Karpas-422 (cell line): ENCODE data around the gene TIMM17B. TPM values are rescaled to one million over a fixed set of nuclear protein-coding genes. Genes with fewer than 3 reads are reported as not detected.
A peak's percentile ranks its signal among the peaks of the same experiment; 100 is the strongest.

Source experiments
- DNase-seq: peaks from one replicate; pipeline ENCODE4 v3.0.0-alpha.2; 2015
- H2AFZ ChIP-seq: fragments of 200-600 bp; sonication (generic); 2 replicates; pipeline ENCODE4 v1.6.1; 2014; ENCODE audit warnings: antibody characterized with exemption, low read length, mixed read lengths
- H3K27ac ChIP-seq: fragments of 200-600 bp; sonication (generic); 2 replicates; pipeline ENCODE4 v1.5.1; 2014; ENCODE audit warnings: mild to moderate bottlenecking, low read length, moderate library complexity
- H3K27me3 ChIP-seq: fragments of 200-600 bp; sonication (generic); 2 replicates; pipeline ENCODE4 v1.6.1; 2014; ENCODE audit warnings: low read length, mixed read lengths
- H3K36me3 ChIP-seq: fragments of 200-600 bp; sonication (generic); 2 replicates; pipeline ENCODE4 v1.6.1; 2014; ENCODE audit warnings: low read length, mixed read lengths; ENCODE audit not compliant: insufficient read depth
- H3K4me1 ChIP-seq: fragments of 200-600 bp; sonication (generic); 2 replicates; pipeline ENCODE4 v1.6.1; 2014; ENCODE audit warnings: mild to moderate bottlenecking, low read length, mixed read lengths
- H3K4me2 ChIP-seq: fragments of 200-600 bp; sonication (generic); 2 replicates; pipeline ENCODE4 v1.6.1; 2014; ENCODE audit warnings: low read length, low read depth, mild to moderate bottlenecking; ENCODE audit not compliant: poor library complexity, severe bottlenecking
- H3K4me3 ChIP-seq: fragments of 200-600 bp; sonication (generic); 2 replicates; pipeline ENCODE4 v1.5.1; 2014; ENCODE audit warnings: mild to moderate bottlenecking, antibody characterized with exemption, low read length, mixed read lengths
- H3K79me2 ChIP-seq: fragments of 200-600 bp; sonication (generic); 2 replicates; pipeline ENCODE4 v1.6.1; 2014; ENCODE audit warnings: mild to moderate bottlenecking, low read length, mixed read lengths
- H3K9ac ChIP-seq: fragments of 200-600 bp; sonication (generic); 2 replicates; pipeline ENCODE4 v1.6.0; 2014; ENCODE audit warnings: low read length
- H3K9me2 ChIP-seq: fragments of 200-600 bp; sonication (generic), shearing (Covaris generic); replicated peaks from 2 replicates; pipeline ENCODE4 v1.6.0; 2014; ENCODE audit warnings: mild to moderate bottlenecking, low read length, moderate library complexity; ENCODE audit not compliant: insufficient read depth
- H3K9me3 ChIP-seq: fragments of 300-700, 200-600 bp; sonication (generic); 2 replicates; pipeline ENCODE4 v1.6.1; 2014; ENCODE audit warnings: low read length, mixed read lengths
- H4K20me1 ChIP-seq: fragments of 200-600 bp; sonication (generic); 2 replicates; pipeline ENCODE4 v1.6.1; 2014; ENCODE audit warnings: mild to moderate bottlenecking, antibody characterized with exemption, low read length, low read depth; ENCODE audit not compliant: insufficient read depth
- total RNA-seq: library from RNA; depleted of rRNA; stranded (reverse); fragments of >200 nt; shearing (Covaris generic); gene quantifications from 2 replicates; pipeline ENCODE4 v1.2.3, GENCODE V29; 2014; ENCODE audit warnings: low replicate concordance

TIMM17B gene
- total RNA-seq, 1 experiment from 2014 or later: 84.5 TPM

DNA sequence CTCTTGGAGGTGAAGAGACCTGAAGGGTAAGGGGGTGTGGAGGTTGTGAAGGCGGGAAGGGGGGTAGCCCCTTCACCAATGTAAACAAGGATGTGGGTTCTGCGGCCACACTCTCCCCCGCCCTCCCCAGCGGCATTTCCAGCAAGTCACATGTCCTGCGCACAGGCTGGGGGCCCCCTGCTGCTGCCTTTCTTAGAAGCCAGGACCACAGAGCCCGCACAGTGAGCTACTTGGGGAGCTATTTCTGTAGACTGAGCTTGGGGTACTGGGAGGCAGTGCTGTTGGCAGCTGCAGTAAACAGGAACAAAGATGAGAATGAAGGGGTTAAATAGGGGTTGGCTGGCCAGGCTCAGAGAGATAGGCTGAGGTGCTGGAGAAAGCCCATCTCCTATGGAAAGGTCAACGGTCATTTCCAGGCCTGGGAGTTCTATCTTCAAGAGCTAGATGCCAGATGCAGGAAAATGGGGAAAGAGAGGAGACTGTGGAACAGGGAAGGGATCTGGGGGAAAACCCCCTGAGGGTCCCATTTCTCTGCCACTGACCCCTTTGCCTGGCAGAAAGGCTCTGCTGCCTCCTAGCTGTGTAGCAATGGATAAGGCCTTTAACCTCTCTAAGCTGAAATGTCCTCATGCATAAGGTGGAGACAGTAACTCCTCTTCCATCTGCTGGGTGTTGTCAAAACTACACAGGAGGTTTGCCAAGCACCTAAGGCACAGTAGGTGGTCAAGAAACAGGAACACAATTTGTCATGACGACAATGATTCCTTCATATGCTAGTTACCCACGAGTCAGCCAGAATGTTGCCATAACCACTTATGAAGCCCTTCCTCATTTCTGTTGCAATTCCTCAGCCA lies 39.7 kb upstream of the TIMM17B start:
- Histone ChIP-seq H3K9ac (peak overlapping the region; percentile 35; the same call in 1 of the 2 replicates), H3K79me2 (peaks cover 55% of the 10 kb centered on the region), H3K27me3 (no peaks in the 10 kb centered on the region), H3K9me2 (no peaks in the 10 kb centered on the region), H3K4me3 (no peak overlapping the region), H2AFZ (no peak overlapping the region), H3K4me1 (peaks cover 44% of the 10 kb centered on the region), H4K20me1 (peaks cover 7% of the 10 kb centered on the region; the same call in 1 of the 2 replicates), H3K36me3 (peaks cover 6% of the 10 kb centered on the region; the same call in 1 of the 2 replicates), H3K9me3 (no peaks in the 10 kb centered on the region), H3K27ac (peak overlapping the region; percentile 96), H3K4me2 (no peak overlapping the region)
- DNase-seq: no peak

DNA sequence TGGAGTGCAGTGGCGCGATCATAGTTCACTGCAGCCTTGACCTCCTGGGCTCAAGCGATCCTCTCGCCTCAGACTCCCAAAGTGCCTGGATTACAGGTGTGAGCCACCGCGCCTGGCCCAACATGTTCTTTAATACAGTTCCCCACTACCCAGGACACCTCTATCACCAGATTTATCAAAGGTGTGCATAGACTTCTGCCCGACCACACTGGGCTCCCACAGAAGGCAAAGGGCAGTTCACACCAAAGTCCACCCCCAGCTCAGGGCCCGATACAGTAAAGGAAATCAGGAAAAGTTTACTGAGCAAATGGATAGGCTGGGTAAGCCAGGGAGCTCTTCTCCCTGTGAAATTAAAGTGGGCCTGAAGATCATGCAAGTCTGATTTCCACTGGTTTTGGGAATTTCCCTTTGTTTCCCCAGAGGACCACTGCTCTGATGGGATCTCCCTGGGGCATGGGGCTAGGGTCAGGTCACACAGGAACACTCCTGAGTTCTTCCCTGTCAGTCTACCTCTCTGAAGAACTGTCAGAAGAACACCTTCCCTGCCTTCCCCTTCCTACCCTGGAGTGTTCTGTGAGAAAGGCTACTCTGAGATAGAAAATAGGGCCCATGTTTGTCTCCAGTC lies 39.0 kb upstream of the TIMM17B start:
- Histone ChIP-seq H3K36me3 (peaks cover 6% of the 10 kb centered on the region; the same call in 1 of the 2 replicates), H2AFZ (no peak overlapping the region), H3K4me2 (no peak overlapping the region), H3K27ac (peak overlapping the region; percentile 96), H4K20me1 (peaks cover 7% of the 10 kb centered on the region; the same call in 1 of the 2 replicates), H3K4me3 (no peak overlapping the region), H3K9me3 (no peaks in the 10 kb centered on the region), H3K79me2 (peaks cover 50% of the 10 kb centered on the region), H3K9me2 (no peaks in the 10 kb centered on the region), H3K4me1 (peaks cover 41% of the 10 kb centered on the region), H3K9ac (no peak overlapping the region), H3K27me3 (no peaks in the 10 kb centered on the region)
- no peak for DNase-seq

DNA sequence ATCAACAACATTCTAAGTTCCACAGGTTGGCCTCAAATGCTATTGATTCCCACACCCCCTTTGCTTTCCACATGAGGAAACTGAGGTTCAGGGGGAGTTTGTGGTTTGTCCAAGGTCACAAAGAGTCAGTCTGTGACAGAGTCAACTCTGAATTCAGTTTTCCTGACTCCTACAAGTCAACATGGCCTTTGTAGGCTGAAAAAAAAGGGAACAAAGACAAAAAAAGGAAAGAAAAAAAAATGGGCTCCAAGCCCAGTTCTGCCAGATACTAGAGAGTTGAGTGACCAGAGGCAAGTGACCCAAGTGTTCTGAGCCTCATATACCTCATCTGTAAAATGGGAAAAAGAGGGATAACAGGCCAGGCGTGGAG lies 37.7 kb upstream of the TIMM17B start:
- H3K9ac ChIP-seq: no peak overlapping the region
- no peak overlapping the region for H3K4me3 ChIP-seq
- peaks cover 6% of the 10 kb centered on the region; the same call in 1 of the 2 replicates for H3K36me3 ChIP-seq
- no peaks in the 10 kb centered on the region for H3K9me3 ChIP-seq
- no peak overlapping the region for H2AFZ ChIP-seq
- H3K4me1 ChIP-seq: peaks cover 32% of the 10 kb centered on the region
- H3K27me3 ChIP-seq: no peaks in the 10 kb centered on the region
- no peak overlapping the region for H3K27ac ChIP-seq
- no peak for DNase-seq
- H3K9me2 ChIP-seq: no peaks in the 10 kb centered on the region
- peaks cover 43% of the 10 kb centered on the region for H3K79me2 ChIP-seq
- no peak overlapping the region for H3K4me2 ChIP-seq
- peaks cover 7% of the 10 kb centered on the region; the same call in 1 of the 2 replicates for H4K20me1 ChIP-seq

DNA sequence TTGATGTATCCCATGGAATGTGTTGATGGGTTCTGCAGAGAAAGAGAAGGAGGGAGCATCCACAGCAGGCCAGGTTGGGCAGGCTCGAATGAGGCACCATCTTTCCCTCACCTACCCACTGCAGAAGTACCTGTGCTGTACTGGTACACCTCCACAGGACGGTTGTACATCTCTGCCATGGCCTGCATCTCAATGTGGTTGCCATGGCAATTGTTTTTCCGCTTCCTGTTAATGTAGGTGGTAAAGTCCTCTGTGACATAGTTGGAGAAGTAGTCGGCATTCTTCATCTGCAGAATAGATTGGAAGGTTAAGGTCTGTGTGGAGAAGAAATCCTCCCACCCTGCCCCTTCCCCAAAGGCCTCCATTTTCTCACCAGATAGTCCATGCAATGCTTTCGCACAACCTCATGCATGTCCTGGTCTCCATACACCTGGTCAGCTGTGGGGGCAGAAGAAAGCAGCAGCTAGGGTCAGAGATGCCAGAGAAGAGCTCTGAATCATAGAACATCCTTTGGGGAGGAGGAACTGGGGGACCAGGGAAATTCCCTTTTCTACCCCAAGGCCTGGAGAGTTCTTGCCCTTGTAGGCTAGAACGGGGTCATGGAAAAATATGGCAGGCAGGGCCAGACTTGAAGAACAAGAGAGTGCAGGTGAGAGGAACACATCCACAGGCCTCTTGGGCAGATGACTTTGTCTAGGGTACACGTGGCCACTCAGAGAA lies 37.2 kb upstream of the TIMM17B start:
- no peaks in the 10 kb centered on the region for H3K9me3 ChIP-seq
- peaks cover 7% of the 10 kb centered on the region; the same call in 1 of the 2 replicates for H4K20me1 ChIP-seq
- peaks cover 6% of the 10 kb centered on the region; the same call in 1 of the 2 replicates for H3K36me3 ChIP-seq
- DNase-seq: no peak
- H3K27me3 ChIP-seq: no peaks in the 10 kb centered on the region
- peaks cover 27% of the 10 kb centered on the region for H3K4me1 ChIP-seq
- no peak overlapping the region for H3K27ac ChIP-seq
- no peak overlapping the region for H3K9ac ChIP-seq
- peaks cover 39% of the 10 kb centered on the region for H3K79me2 ChIP-seq
- no peak overlapping the region for H3K4me2 ChIP-seq
- no peak overlapping the region for H2AFZ ChIP-seq
- no peaks in the 10 kb centered on the region for H3K9me2 ChIP-seq
- no peak overlapping the region for H3K4me3 ChIP-seq

DNA sequence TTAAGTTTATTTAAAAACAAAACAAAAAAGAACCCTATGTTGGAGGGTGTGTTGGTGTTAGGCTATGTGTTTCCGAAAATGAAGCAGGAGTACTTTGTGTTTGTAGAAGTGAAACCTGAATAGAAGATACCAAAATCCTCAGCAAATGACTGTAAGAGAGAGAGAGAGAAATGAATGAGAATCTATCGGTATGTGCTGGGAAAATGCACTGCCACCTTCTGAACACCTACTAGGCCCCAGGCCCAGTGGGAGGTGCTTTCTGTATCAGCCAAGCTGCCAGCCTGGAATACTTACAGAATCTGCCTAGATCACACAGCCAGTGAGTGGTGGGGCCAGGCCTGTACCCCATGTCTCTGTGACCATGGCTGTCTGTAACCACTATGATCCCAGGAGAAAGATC lies 36.2 kb upstream of the TIMM17B start:
- peaks cover 18% of the 10 kb centered on the region for H3K4me1 ChIP-seq
- H3K4me2 ChIP-seq: no peak overlapping the region
- peaks cover 32% of the 10 kb centered on the region for H3K79me2 ChIP-seq
- H3K36me3 ChIP-seq: peaks cover 6% of the 10 kb centered on the region; the same call in 1 of the 2 replicates
- no peak overlapping the region for H3K9ac ChIP-seq
- no peak overlapping the region for H3K4me3 ChIP-seq
- no peaks in the 10 kb centered on the region for H3K27me3 ChIP-seq
- H4K20me1 ChIP-seq: peaks cover under 1% of the 10 kb centered on the region; the same call in 1 of the 2 replicates
- H3K9me3 ChIP-seq: no peaks in the 10 kb centered on the region
- H3K9me2 ChIP-seq: no peaks in the 10 kb centered on the region
- H3K27ac ChIP-seq: no peak overlapping the region; the same call in 1 of the 2 replicates
- no peak overlapping the region for H2AFZ ChIP-seq
- no peak for DNase-seq

DNA sequence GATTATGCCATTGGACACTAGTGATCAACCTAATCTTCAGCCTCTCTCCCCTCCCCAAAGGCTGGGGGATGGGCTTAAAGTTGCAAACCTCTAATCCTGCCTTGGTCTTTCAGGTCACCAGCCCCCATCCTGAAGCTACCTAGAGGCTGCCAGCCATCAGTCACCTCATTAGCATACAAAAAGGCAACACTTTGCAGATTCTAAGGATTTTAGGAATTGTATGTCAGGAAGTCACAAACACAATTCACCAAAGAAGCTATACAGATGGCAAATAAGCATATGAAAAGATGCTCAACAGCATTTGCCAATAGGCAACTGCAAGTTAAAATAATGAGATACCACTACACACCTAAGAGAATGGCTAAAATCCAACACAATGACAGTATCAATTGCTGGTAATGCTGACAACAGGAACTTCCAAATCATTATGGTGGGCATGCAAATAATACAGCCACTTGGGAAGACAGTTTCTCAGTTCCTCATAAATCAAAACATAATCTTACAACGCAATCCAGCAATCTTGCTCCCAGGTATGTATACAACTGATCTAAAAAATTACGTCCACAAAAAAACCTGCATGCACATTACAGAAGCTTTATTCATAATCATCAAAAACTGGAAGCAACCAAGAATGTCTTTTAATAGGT lies 30.3 kb upstream of the TIMM17B start:
- no peak overlapping the region for H3K4me3 ChIP-seq
- H2AFZ ChIP-seq: no peak overlapping the region
- H3K36me3 ChIP-seq: peaks cover 4% of the 10 kb centered on the region
- H3K9ac ChIP-seq: no peak overlapping the region
- no peaks in the 10 kb centered on the region for H3K9me3 ChIP-seq
- H3K79me2 ChIP-seq: peaks cover 12% of the 10 kb centered on the region; the same call in 1 of the 2 replicates
- H3K4me2 ChIP-seq: peak overlapping the region; percentile 14
- DNase-seq: no peak
- peaks cover 13% of the 10 kb centered on the region for H3K4me1 ChIP-seq
- H4K20me1 ChIP-seq: no peaks in the 10 kb centered on the region
- H3K27me3 ChIP-seq: no peaks in the 10 kb centered on the region
- 0 out of 2 replicates have a peak overlapping the region, but pooled peaks have one; percentile 14 for H3K27ac ChIP-seq
- no peaks in the 10 kb centered on the region for H3K9me2 ChIP-seq

DNA sequence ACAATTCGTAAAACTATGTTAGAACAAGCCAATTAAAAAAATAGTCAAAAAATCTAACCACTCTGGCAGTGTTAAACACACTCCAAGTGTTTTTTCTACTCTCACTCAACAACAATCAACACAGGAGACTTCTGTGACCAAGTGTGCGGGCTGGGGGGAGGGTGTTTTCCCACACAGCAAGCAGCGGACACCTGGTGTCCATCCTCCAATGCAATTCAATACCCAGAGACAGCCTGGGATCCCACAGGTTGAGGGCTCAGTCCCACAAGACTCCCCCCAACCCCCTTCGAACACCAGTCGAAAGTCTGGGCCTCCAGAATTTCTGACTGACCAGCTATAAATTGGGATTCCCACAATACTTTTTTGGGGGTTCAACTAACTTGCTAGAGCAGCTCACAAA lies 29.6 kb upstream of the TIMM17B start:
- H3K4me1 ChIP-seq: peaks cover 13% of the 10 kb centered on the region
- H2AFZ ChIP-seq: no peak overlapping the region
- H3K9me2 ChIP-seq: no peaks in the 10 kb centered on the region
- H3K36me3 ChIP-seq: peaks cover 4% of the 10 kb centered on the region; the same call in 1 of the 2 replicates
- no peak overlapping the region for H3K27ac ChIP-seq
- H3K4me2 ChIP-seq: no peak overlapping the region
- H4K20me1 ChIP-seq: no peaks in the 10 kb centered on the region
- no peaks in the 10 kb centered on the region for H3K27me3 ChIP-seq
- no peaks in the 10 kb centered on the region for H3K9me3 ChIP-seq
- H3K79me2 ChIP-seq: peaks cover 12% of the 10 kb centered on the region; the same call in 1 of the 2 replicates
- no peak overlapping the region for H3K9ac ChIP-seq
- no peak overlapping the region for H3K4me3 ChIP-seq
- DNase-seq: no peak
